HS-5 (cell line): Measurements from ENCODE around the gene PPP1R27.

Source experiments
- DNase-seq: peaks from one replicate; pipeline ENCODE4 v3.0.0-alpha.2; 2012; ENCODE audit warnings: low read depth

Gene PPP1R27

DNA sequence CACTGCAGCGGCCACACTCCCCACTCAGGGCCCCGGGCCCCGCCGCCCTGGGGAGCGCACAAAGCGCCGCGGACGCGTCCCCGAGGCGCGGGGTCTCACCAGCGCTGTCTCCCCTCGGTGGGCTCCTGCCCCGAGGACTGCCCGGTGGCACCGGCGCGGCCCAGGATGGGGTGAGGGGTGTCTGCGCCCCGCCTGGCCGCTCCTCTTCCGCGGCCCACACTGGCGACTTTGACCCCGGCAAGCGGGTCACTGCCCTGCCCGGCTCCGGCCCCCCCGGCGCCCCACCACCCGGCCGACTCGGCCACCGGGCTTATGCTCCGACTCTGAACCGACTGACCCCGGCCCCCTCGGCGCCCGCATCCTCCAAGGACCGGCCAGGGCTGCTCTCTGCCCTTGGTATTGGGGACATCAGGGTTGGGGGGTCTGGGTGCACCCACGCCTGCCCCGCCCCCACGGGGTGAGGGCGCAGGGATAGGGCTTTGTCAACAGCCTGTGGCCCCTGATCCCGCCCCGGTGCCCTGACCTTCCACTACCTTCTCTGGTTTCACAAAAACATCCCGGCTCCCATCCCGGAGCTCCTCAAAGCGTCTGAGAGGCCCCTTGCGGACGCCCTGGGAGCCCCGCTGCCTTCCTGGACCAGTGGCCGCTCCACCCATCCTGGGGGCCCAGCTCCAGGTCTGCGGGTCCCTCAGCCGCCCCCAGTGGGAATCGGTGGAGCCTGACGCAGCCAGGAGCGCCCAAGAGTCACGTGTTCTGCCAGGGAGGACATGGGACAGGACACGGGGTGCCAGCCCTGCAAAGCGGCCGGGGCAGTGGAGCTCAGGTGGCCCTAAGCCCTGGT lies 30.1 kb downstream of the PPP1R27 start:
- no peak for DNase-seq

DNA sequence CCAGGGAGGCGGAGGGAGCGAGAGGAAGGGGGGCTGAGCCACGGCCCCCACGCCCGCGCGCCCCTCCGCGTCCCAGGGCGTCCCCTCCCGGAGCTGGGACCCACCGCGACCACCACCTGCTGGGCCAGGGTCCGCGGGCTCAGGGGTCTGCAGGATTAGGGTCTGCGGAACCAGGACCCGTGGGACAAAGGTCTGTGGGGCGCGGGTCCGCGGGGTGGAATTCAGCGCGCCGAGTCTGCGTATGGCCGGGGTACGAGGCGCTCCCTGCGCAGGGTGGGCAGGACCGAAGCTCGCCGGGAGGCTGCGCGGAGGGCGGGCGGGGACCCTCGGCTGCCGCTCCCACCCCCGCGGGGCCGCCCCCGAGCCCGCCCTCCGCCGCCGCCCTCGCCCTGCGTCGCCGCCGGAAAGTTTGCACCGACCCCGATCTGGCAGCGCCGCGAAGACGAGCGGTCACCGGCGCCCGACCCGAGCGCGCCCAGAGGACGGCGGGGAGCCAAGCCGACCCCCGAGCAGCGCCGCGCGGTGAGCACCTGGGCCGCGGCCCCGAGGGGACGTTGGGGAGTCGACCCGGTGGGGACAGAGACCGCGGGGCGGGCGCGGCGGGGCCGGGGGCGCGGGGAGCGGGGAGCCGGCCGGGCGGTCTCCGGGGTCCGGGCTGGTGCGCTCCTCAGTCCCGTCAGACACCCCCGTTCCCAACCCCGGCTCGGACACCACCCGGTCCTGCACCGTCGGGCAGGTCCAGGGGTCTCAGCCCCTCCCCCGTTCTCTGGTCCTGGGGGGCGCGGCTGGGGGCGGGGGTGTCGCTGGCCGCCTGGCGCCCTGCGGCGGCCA lies 30.9 kb downstream of the PPP1R27 start, which contains the start of gene GCGR:
Gene GCGR (plus strand): TSS at position 423 of the 831 bp plus-strand sequence. CDS start 4,869 bp downstream, outside the sequence.
- DNase-seq: no peak

DNA sequence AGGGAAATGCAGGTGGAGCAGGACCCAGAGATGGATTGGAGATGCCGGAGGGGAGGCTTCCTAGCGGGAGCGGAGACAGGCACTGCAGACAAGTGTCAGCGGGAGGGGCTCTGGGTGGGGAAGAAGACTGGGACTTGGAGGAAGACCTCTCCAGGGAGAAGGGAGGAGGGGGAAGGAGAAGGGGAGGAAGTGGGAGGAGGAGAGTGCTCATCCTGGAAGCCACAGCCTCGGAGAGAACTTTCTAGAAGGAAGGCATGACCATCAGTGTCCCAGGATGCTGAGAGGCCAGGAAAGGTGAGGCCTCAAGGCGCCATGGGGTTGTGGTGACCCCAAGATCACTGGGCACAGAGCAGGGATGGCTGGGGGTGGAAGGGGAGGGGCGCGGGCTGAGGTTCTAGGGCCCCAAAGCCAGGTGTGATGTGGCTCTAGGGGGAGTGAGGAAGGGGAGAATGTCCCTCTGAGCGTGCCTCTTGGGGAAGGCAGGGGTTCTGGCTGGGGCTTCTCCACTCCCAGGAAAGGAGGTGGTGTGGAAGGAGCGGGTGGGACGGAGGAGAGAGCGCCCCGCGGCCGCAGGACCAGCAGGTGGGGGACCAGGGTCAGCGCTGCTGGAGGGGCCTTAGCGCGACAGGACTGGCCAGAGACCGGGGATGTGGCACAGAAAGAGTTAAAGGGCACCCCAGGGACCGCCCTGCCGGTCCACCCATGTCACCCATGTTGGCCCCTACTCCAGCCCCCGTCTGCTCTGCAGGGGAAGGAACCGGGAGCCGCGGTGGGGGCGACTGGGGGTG lies 31.8 kb downstream of the PPP1R27 start:
- DNase-seq: no peak

DNA sequence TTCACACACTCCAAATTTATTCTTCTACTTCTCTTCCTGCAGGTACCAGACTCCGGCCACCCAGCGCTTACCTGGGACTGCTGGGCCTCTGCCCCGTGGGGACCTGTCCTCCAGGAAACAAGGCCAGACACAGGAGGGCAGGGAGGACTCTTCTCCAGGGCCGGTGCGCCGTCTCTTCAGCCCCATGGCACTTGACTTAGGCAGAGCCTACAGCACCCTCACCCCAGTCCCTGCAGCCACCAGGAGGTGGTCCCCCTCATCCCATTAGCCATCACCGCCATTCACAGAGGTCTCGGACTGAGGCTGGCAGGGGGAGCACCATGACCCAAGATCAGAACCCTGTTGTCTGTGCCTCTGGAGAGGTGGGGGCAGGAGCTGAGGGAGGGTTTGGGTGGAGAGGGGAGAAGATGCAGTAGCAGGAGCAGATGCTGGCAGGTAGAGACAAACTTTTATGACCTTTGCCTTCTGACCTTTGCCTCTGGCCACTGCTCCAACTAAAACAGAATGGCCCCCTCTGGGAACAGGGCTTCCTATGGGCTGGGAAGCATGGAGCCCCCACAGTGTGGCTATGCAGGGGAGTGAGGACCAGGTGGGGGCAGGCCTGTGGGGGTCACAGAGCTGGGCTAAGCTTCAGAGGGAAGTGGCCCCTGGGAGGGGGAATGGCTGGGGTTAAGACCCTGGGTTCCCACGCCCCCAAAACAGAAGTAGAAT lies 32.6 kb downstream of the PPP1R27 start:
- no peak for DNase-seq

DNA sequence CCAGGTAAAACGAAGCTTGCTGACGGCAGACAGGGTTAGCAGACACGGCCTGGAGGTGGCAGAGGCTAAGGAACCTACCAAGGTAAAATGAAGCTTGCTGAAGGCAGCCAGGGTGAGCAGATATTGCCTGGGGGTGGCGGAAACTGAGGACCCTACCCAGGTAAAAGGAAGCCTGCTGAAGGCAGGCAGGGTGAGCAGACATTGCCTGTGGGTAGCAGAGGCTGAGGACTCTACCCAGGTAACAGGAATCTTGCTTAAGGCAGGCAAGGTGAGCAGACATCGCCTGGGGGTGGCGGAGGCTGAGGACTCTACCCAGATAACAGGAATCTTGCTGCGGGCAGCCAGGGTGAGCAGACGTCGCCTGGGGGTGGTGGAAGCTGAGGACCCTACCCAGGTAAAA lies 33.5 kb downstream of the PPP1R27 start:
- no peak for DNase-seq

DNA sequence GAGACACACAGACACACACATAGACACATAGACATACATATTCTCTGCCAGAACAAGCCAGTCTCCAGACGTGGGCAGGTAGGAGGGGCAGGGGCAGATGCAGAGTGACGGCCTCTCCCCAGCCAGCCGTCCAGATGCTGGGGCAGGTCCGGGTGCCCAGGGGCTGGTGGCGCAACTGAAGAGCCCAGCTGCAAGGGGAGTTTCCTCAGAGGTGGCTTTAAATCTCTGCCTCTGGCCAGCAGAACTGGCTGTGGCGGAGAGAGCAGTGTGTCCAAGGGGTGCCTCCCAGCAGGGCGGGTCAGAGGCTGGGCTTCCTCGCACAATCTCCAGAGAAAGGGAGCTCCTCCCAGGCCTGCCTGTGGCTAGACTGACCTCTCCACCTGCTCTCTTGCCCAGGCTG lies 40.3 kb downstream of the PPP1R27 start:
- no peak for DNase-seq

DNA sequence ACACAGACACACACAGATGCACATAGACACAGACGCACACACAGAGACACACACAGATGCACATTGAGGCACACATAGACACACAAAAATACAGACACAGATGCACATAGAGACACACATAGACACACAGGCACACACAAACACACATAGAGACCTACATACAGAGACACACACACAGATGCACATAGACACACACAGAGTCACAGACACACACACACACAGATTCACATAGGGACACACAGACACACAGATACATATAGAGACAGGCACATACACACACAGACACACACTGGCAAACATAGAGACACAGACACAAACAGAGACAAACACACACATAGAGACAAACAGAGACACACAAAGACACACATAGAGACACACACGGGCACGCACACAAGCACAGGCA lies 40.8 kb downstream of the PPP1R27 start:
- no peak for DNase-seq

DNA sequence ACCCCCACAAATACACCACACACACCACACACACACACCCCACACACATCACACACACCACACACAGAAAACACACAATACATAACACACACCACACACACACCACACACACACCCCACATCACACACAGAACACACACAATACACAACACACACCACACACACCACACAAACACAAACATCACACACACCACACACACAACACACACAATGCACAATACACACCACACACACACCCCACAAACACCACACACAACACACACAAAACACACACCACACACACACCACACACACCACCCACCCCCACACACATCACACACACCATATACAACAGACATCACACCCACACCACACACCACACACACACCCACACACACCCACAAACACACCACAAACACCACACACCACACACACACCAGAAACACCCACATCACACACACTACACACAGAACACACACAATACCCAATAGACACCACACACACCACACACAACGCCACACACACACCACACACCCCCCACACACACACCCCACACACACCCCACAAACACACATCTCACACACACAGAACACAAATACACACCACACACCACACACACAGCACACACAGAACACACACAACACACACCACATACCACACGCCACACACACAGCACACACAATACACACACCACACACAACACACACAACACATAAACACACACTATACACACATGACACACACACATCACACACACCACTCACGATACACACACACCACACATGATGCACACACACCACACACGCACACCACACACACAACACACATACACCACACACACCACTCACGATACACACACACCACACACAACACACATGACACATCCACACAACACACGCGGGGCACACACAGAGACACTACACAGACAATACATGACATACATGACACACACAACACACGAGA lies 41.9 kb downstream of the PPP1R27 start:
- DNase-seq: no peak
